ACC112 (cell line): ENCODE results near the gene ECSIT.
A peak's percentile ranks its signal among the peaks of the same experiment; 100 is the strongest.

ENCODE experiments used
- H2AFZ ChIP-seq: fragments of 200-600 bp; sonication (generic); one replicate; pipeline ENCODE4 v1.6.0; 2017; ENCODE audit warnings: antibody characterized with exemption, low read length; ENCODE audit not compliant: unreplicated experiment
- H3K27ac ChIP-seq: fragments of 200-600 bp; sonication (generic); 2 replicates; pipeline ENCODE4 v1.5.1; 2014; ENCODE audit warnings: low read depth, mild to moderate bottlenecking, antibody characterized with exemption, low read length, moderate library complexity
- H3K27me3 ChIP-seq: fragments of 200-600 bp; sonication (generic); 2 replicates; pipeline ENCODE4 v1.6.1; 2014; ENCODE audit warnings: mild to moderate bottlenecking, antibody characterized with exemption, low read length, moderate library complexity, mixed read lengths; ENCODE audit not compliant: insufficient read depth
- H3K36me3 ChIP-seq: fragments of 200-600 bp; sonication (generic); 2 replicates; pipeline ENCODE4 v1.6.1; 2016; ENCODE audit warnings: mild to moderate bottlenecking, antibody characterized with exemption, low read length, moderate library complexity, mixed read lengths; ENCODE audit not compliant: insufficient read depth
- H3K4me1 ChIP-seq: fragments of 200-600 bp; sonication (generic); one replicate; pipeline ENCODE4 v1.6.1; 2016; ENCODE audit warnings: low read length, mixed read lengths; ENCODE audit not compliant: insufficient read depth, unreplicated experiment, control insufficient read depth
- H3K4me3 ChIP-seq: fragments of 200-600 bp; sonication (generic); 2 replicates; pipeline ENCODE4 v1.5.1; 2014; ENCODE audit warnings: mild to moderate bottlenecking, low read depth, low read length
- H3K79me2 ChIP-seq: fragments of 200-600 bp; sonication (generic); one replicate; pipeline ENCODE4 v1.6.0; 2016; ENCODE audit warnings: low read length; ENCODE audit not compliant: control insufficient read depth, unreplicated experiment, insufficient read depth

Gene ECSIT

DNA sequence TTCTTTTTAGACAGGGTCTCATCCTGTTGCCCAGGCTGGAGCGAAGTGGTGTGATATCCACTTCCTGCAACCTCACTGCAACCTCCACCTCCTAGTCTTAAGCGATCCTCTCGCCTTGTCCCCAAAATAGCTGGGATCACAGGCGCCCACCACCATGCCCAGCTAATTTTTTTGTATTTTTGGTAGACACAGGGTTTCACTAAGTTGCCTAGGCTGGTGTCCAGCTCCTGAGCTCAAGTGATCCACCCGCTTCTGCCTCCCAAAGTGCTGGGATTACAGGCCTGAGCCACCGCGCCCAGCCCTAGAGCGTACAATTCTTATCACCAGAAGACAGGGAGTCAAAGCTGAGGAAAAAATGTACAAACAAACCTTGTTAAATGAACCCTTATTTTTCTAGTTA is 34.6 kb upstream of the ECSIT start:
- Histone ChIP-seq H3K27ac (no peak overlapping the region), H3K4me3 (no peak overlapping the region), H3K27me3 (no peaks in the 10 kb centered on the region), H2AFZ (no peak overlapping the region), H3K79me2 (peaks cover 5% of the 10 kb centered on the region), H3K4me1 (no peaks in the 10 kb centered on the region), H3K36me3 (no peaks in the 10 kb centered on the region)

DNA sequence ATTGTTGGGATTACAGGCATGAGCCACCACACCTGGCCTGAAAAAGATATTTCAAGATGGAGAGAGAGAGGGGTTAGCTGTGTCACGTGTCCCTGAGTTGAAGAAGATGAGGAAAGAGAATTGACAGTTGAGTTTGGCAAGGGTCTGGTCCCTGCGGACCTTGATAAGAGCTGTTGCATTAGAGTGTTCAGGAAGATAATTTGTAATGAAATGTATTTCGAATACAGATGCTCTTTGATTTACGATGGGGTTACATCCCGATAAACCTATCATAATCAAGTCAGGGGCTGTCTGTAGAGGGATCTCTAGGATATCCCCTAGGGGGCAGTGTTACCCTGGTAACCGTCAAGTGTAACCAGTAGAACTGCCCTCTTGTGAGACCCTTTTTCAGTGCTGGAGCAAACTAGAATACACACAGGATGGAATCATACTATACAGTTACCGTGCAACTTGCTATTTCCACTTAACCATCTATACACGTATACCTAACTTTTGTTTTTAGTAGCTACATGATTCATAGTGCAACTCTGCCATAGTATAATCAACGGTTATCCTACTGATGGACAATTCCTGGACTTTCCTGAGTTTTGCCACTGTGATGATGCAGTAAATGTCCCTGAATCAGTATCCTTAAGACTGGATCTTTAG is 31.6 kb upstream of the ECSIT start:
- H3K27me3 ChIP-seq = no peaks in the 10 kb centered on the region
- no peak overlapping the region for H2AFZ ChIP-seq
- H3K36me3 ChIP-seq = no peaks in the 10 kb centered on the region
- H3K4me1 ChIP-seq = no peaks in the 10 kb centered on the region
- H3K79me2 ChIP-seq = peaks cover 30% of the 10 kb centered on the region
- no peak overlapping the region for H3K27ac ChIP-seq
- H3K4me3 ChIP-seq = peak overlapping the region; percentile 19

- H3K36me3 ChIP-seq = no peaks in the 10 kb centered on the region
- peak within 1 kb of the TSS; percentile 90 for H3K4me3 ChIP-seq
- no peak within 1 kb of the TSS for H3K27ac ChIP-seq
- H2AFZ ChIP-seq = peak within 1 kb of the TSS; percentile 99
- peaks cover 34% of the 10 kb centered on the region for H3K79me2 ChIP-seq
- no peaks in the 10 kb centered on the region for H3K27me3 ChIP-seq
- no peaks in the 10 kb centered on the region for H3K4me1 ChIP-seq
These were observed 30.2 kb upstream of the ECSIT start, which contains the start of gene ELOF1 for GRCh38 chr19:11558881-11559828. Gene ELOF1 (minus strand): TSS chr19:11559230. CDS start chr19:11554347, 4,883 bp downstream.

- H3K79me2 ChIP-seq = peaks cover 34% of the 10 kb centered on the region
- no peak overlapping the region for H3K27ac ChIP-seq
- no peaks in the 10 kb centered on the region for H3K4me1 ChIP-seq
- H3K4me3 ChIP-seq = no peak overlapping the region
- H2AFZ ChIP-seq = no peak overlapping the region
- no peaks in the 10 kb centered on the region for H3K27me3 ChIP-seq
- H3K36me3 ChIP-seq = no peaks in the 10 kb centered on the region
These were observed 27.9 kb upstream of the ECSIT start for GRCh38 chr19:11556634-11557420.

- no peak overlapping the region for H2AFZ ChIP-seq
- H3K36me3 ChIP-seq = no peaks in the 10 kb centered on the region
- no peak overlapping the region for H3K4me3 ChIP-seq
- no peaks in the 10 kb centered on the region for H3K27me3 ChIP-seq
- H3K27ac ChIP-seq = no peak overlapping the region
- H3K79me2 ChIP-seq = peaks cover 34% of the 10 kb centered on the region
- H3K4me1 ChIP-seq = no peaks in the 10 kb centered on the region
These were observed 26.3 kb upstream of the ECSIT start for GRCh38 chr19:11555246-11555645.

DNA sequence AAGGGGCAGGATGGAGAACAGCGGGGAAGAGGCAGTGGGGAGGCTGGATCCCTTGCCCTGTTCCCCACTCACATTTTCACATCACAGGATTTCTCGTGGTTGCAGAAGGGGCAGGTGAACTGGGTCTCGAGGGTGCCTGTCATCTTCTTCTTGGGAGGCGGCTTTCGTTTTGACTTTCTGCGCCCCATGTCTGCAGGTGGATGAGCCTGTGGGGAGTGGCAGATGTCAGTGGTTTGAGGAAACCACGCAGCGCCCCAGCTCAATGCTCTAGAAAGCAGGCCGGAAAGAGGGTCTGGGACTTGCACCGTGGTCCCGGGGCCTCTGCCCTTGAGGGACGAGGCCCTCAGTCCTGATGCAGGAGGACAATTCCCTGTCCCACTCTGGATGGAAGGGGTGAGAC is 25.2 kb upstream of the ECSIT start:
- no peaks in the 10 kb centered on the region for H3K36me3 ChIP-seq
- no peak overlapping the region for H3K4me3 ChIP-seq
- no peak overlapping the region for H2AFZ ChIP-seq
- no peaks in the 10 kb centered on the region for H3K4me1 ChIP-seq
- no peaks in the 10 kb centered on the region for H3K27me3 ChIP-seq
- no peak overlapping the region for H3K27ac ChIP-seq
- peaks cover 34% of the 10 kb centered on the region for H3K79me2 ChIP-seq

DNA sequence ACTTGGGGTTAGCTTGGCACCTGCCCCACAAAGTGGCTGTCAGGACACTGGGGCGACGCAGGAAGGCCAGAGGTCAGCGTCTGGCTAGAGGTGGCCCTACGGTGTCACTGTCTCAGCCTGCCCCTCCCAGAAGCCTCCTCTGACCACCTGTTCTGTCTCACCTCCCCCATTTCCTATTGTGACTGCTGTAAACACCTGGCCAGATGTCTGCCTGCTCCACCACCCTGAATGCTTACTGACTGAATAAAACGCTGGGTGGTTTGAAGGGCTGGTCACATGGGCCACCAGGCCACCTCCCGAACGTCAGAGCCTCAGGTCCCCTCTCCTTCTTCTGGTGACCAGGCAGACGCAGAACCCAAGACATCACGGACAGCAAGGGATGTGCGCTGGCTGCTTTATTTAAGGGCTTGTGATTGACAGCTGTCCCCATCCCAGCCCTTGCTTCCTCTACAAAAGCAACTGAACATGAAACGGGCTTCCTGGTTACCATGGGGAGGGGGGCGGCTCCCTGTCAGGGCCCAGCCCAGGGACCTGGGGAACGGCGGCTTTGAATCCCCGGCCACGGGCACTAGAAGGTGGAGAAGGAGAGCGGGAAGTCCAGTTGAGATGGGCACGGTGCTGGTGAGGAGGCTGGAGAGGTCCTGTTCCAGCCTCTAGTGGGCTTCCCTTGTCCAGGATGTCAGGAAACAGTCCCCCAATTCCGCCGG is 23.9 kb upstream of the ECSIT start:
- Histone ChIP-seq H3K27me3 (no peaks in the 10 kb centered on the region), H3K4me1 (no peaks in the 10 kb centered on the region), H2AFZ (no peak overlapping the region), H3K4me3 (no peak overlapping the region), H3K36me3 (no peaks in the 10 kb centered on the region), H3K79me2 (peaks cover 22% of the 10 kb centered on the region), H3K27ac (no peak overlapping the region)

DNA sequence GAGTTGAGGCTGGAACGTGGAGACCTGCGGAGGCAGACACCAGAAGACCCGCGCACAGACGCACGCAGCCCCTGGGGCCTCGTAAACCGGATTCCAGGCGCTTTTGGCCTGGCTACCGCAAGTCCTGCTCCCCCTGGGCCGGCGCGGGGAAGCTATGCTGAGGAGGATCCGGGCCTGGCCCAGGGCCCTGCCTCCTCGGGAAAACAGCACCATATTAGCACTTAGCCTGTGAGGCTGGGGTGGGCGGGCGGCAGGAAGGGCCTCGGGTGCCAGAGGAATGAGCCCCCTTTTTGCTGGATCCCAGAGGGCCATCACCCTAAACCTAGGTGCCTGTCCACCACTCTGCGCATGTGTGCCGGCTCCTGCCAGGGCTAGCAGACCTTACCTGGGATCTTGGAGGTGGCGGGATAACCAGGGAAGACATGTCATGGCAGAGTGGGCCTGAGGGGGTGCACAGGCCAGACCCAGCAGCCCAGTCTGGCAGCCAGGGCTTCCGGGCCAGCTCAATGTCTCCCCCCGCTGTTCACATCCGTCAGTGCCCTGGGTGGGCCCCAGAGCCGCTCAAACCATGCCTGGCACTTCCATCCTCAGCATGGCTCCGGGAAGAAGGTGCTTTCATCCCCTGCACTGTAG is 22.8 kb upstream of the ECSIT start:
- H3K27me3 ChIP-seq = no peaks in the 10 kb centered on the region
- H3K4me3 ChIP-seq = no peak overlapping the region
- no peaks in the 10 kb centered on the region for H3K4me1 ChIP-seq
- peaks cover 14% of the 10 kb centered on the region for H3K79me2 ChIP-seq
- no peak overlapping the region for H3K27ac ChIP-seq
- H3K36me3 ChIP-seq = no peaks in the 10 kb centered on the region
- H2AFZ ChIP-seq = no peak overlapping the region

DNA sequence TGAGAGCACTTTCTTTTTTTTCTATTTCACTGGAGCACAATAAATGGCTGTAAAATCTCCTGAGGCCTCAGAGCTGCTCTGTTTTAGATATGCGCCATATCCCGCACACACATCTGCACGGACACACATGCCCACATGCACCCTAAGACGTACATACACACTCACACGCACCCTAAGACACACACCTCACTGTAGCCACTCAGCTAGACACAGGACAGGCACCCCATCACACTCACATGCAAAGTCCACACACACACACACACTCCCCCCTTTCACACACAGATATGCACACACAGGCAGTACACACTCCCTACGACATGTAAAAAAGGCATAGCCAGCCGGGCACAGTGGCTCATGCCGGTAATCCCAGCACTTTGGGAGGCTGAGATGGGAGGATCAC is 21.3 kb upstream of the ECSIT start:
- Histone ChIP-seq H3K27ac (no peak overlapping the region), H3K4me3 (no peak overlapping the region), H3K27me3 (no peaks in the 10 kb centered on the region), H2AFZ (no peak overlapping the region), H3K79me2 (peaks cover 1% of the 10 kb centered on the region), H3K4me1 (no peaks in the 10 kb centered on the region), H3K36me3 (no peaks in the 10 kb centered on the region)
